Activated CD4-positive, alpha-beta T cell treated with anti-CD3 and anti-CD28 coated beads for 4 hours (primary cell): ENCODE results near the gene BAG5.
"Not testable (repeated sequence)": the region's sequence is repeated elsewhere in the genome, so short reads cannot be mapped to it uniquely, and the experiment has no call there.

Source experiments
- DNase-seq, 2 donors: peaks; one replicate each; pipeline ENCODE4 v3.0.0-alpha.2; 2020

BAG5 gene

DNA sequence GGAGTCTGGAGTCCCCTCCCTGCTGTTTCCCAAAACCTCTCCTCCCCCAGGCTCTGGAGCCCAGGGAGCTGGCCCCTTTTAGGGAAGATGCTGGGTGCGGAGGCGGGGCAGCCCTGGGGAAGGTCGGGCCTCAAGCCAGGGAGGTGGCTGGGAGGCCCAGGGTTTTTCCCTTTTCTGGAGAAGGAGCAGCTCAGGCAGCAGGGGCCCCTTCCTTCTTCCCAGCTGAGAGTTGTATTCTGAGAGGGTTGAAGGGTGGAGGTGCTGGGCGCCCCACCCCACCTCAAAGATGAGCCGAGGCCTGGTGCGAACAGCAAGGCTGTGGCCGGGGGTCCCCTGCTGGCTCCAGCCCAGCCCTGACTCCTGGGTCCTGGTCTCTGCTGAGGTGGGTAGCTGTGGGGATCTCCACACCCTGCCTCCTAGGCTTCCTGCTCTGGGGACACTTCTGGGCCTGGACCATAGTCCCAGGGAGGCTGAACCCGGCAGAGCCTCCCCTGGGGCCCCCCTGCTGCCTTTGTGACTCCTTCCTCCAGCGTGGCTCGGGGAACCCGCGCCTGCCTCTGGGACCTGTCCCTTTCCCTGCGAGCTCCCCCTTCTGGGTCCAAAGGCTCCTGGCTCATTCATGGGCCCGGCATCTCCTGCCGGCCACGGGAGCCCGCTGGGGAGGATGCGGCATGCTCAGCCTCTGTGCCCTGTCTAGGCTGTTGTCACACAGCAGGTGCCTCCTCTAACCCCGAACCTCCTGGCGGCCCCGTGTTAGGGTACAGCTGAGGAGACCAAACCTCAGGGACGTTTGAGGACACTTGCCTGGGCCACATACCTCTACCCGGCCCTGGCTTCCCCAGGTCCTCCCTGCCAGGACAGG lies 29.1 kb downstream of the BAG5 start:
- DNase-seq = no peak

DNA sequence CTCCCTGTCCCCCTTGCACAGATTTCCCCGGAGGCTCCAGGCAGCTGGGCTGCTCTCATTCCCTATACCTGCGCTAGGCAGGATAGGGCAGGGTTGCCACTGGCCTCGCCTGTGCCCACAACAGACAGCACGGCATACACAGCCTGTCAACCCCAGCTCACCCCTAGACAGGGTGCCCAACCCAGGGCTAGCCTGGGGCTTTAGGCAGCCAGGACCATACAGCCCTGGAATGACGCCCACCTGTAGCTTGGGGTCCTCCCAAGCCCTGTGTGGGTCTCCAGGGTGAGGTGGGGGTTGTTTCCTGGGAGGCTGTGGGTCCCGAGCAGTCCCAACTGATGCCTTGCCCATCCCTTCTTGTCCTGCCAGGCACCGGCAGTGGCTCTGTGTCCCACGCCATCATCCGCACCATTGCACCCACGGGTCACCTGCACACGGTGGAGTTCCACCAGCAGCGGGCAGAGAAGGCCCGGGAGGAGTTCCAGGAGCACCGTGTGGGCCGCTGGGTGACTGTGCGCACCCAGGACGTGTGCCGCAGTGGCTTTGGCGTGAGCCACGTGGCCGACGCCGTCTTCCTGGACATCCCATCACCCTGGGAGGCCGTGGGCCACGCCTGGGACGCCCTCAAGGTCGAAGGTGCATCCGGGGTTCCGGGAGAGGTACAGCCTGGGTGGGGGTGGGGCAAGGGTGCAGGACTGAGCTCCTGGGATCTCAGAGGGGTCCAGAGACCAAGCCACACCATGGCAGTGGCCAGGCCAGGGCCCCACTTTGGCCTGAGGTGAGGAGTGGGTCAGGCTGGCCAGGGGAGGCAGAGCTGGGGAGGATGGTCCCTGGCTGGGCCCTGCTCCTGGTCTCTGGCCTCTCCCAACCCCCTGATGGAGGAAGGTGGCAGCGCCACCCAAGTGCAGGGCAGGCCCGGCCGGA lies 30.0 kb downstream of the BAG5 start:
- DNase-seq = no peak

DNA sequence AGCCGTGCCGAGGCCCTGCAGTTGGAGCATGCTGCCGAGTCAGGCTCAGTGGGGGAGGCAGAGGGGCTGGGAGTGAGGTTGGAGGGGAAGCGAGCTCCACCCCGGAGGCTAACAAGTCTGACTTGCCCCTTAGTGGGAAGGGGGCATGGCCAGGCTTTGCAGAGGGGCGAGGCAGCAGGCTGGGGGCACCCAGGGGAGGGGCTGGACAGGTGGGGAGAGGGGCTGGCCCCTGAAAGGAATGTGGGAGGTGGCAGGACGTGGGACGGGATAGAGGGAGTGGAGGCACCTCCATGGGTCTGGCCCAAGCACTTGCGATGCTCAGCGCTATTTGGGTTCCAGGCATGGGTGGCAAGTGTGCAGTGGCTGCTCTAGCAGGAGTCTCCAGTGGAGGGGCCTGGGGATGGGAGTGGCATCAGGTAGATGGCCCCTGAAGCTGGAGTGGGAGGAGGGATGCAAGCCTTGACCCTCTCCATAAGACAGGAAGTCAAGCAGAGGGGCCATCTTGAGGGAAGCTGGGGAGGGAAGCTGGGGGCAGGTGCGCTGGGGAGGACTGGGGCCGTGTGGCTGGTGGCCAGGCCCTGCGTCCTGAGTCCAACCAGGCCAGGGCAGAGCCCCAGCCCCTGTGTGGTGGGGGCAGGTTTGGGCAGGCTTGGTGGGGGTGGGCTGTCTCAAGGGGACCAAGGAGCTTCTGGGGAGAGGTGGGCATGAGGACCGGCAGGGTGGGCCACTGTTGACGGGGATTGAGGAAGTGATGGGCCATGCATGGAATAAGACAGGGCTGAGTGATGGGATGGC lies 30.8 kb downstream of the BAG5 start:
- DNase-seq = no peak

DNA sequence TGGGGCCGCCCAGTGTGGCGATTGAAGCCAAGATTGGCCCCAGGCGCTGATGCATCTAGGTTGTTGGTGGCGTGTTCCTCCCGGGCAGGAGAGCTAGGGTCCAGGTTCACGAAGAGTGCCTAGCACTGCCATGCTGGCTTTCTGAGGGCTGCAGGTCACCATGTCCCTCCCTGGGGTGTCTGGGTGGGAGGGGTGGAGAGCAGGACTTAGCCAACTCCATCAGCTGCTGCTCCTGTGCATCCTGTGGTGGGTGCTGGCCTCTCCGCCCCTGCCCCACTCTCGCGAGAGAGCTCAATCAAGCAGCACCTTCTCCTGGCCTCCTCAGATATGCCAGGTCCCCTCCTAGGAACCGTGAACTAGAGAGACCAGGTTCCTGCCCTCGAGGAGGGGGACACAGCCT lies 31.6 kb downstream of the BAG5 start:
- no peak for DNase-seq

DNA sequence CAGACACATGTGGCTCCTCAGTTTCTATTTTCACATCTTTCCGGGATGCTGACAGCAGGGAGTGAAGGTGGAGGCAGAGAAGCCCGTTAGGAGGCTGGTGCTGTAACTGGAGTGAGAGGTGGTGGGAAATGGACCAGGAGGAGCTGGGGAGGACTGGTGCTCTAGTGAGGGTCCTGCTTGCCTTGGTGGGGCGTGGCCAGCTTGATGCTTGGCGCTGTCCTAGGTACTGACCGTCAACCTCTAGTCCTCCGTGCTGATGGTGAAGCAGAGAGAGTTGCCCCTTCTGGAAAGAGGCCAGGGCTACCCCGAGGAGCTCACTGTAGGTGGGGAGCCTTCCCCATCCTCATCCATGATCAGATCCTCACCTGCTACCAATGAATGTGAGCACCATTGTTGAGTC lies 32.1 kb downstream of the BAG5 start:
- DNase-seq = no peak

DNA sequence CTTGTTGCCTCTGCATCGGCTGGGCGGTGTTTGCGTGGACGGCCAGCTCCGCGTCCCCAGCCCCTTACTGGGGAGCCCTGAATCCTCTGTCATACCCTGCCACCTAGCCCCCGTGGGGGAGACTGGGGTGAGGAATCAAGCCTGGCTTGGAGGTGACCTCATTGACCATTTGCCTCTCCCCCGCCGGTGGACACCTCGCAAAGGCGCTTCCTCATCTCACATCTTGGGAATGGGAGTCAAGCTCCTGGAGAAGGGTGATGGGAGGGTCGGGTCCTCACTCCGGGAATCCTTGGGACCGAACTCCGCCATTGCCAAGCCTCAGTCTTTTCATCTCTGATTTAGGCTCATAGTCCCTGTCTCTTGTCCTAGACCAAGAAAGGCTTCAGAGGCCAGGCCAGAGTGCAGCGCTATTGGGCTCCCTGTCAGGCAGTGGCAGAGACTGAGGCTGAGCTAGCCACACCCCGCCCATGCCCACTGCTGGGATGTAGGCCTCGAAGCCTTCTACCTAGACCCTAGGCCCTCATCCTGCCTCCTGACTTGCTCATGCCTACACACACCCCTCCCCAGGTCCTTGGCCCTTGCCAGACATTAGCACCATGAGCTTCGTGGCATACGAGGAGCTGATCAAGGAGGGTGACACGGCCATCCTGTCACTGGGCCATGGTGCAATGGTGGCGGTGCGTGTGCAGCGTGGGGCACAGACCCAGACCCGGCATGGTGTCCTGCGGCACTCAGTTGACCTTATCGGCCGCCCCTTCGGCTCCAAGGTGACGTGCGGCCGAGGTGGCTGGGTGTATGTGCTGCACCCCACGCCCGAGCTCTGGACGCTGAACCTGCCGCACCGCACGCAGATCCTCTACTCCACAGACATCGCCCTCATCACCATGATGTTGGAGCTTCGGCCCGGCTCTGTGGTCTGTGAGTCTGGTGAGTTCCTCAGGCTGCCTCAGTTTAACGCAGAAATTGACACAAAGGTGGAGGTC lies 32.8 kb downstream of the BAG5 start:
- no peak for DNase-seq

DNA sequence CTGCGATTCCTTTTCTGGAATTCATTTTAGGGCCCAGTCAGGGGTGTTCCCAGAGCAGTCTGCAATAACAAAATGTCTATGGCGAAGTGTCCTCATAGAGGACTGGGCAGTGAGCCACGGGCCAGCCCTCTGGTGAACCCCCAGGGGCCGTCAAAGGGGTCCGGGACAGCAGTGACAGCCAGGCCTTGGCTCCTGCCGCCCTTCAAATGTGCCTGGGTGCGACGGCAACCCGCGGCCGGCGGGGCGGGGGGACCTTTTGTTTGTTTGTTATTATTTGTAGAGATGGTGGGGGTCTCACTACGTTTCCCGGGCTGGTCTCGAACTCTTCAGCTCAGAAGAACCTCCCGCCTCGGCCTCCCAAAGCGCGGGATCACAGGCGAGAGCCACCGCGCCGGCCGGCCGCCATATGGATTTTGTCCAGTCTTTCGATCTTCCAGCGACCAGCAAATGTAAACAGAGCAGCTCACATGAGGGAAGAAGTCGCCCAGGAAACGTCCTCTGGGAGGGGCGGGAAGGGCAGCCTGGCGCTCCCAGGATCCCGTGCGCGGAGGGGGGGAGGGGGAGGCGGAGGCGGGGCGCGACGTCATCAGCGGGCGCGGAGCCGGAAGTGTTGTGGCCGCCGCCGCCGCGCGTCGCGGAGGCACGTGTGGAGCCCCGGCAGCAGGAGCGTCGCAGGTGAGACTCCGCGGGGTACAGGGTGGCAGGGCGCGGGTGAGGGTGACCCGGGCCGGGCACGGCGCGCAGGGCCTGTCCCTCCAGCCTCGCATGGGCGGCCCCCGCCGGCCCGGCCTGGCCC lies 33.7 kb downstream of the BAG5 start, which contains the start of gene TRMT61A:
TSS of gene TRMT61A (plus strand) at position 610 of the 796 bp plus-strand sequence. CDS start 783 bp downstream, outside the sequence.
- peak; percentile 74 to 78 for DNase-seq

DNA sequence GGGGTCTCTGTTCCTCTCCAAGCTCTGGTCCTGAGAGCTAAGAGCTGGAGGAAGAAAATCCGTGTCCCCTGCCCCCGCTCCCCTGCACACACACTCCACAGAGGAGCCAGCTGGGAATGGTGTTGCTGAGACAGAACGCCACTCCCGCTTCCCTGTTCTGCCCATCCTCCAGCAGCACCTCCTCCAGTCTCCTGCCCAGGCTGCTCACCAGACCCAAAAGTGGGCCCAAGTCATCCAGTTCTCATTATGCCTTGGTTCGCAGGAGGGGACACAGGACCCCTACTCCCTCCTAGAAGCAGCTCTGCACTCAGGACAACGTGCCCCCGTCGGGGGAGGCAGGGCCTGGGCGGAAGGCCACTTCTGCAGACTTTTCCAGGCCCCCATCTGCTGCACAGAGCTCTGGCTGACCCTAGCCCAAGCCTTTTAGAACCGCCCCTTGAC lies 34.3 kb downstream of the BAG5 start:
- no peak for DNase-seq

DNA sequence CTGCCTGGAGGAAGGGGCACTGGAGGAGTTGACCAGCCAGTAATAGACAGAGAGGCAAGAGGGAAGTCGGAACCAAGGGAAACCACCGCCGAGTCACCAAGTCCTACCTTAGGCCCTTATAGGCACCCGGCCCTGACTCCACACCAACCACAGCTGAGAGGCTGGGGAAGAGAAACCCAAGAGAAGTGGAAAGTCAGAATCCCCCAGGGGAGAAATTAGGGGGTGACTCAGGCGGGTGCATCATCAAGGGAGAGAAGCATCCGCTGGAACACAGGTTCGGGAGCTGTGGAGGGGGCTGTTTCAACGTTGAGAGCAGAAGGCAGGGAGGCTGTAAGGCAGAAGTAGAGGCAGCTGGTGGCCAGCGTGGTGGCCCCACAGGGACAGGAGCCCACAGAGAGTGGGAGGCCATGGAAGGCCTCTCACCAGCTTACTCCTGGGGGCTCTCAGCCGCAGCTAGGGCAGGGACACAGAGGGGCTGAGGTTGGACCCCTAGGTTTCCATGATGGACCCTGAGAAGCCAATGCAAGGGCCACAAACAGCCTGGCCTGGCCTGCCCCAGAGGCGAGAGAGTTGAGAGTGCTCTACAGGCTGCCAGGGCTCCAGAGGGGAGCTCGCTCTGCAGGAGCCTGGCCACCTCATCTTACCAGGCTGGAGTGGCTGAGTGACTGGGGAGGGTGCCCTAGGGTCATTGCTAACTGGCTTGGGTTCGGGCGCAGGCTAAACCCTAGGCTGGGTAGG lies 34.9 kb downstream of the BAG5 start:
- DNase-seq = no peak

DNA sequence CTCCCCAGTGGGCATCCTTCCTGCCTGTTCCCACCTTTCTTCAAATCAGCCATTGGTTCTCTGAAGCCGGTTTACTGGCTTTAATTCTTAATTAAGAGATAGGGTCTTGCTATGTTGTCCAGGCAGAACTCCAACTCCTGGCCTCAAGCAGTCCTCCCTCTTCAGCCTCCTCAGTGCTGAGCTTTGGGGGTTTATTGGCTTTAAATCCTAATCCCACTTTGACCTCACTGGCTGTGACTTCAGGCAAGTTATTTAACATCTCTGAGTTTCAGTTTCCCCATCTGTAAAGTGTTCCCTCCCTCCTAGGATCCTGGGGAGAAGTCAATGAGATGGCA lies 35.6 kb downstream of the BAG5 start:
- DNase-seq = no peak

DNA sequence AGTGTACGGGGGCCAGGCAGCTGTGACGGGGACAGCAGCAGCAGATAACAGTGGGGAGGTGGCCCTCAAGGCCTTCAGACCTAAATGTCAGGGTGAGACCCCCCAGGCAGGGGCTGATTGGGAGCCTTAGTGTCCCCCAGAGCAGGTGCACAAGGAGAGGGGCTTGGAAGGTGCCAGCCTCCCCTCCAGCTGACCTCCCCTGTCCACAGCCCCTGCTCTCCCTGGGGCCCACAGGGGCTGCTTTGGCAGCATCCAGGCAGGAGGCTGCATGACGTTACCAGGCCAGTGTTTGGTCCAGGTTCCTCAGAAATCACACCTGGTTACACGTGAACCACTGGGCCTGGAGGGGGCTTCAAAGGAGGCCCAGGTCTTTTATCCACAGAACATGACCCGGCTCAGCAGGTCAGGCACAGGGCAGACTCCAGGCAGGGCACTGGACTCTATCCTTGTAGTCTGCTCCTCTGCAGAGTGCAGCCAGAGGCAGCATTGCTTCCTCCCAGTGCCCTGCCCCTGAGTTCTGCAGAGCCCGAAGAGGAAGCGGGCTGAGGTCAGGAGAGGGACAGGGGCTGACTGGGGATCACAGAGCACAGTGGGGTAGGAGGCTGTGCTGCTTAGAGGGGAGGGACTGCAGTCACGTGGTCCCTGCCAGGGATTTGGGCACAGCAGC lies 36.1 kb downstream of the BAG5 start:
- no peak for DNase-seq

DNA sequence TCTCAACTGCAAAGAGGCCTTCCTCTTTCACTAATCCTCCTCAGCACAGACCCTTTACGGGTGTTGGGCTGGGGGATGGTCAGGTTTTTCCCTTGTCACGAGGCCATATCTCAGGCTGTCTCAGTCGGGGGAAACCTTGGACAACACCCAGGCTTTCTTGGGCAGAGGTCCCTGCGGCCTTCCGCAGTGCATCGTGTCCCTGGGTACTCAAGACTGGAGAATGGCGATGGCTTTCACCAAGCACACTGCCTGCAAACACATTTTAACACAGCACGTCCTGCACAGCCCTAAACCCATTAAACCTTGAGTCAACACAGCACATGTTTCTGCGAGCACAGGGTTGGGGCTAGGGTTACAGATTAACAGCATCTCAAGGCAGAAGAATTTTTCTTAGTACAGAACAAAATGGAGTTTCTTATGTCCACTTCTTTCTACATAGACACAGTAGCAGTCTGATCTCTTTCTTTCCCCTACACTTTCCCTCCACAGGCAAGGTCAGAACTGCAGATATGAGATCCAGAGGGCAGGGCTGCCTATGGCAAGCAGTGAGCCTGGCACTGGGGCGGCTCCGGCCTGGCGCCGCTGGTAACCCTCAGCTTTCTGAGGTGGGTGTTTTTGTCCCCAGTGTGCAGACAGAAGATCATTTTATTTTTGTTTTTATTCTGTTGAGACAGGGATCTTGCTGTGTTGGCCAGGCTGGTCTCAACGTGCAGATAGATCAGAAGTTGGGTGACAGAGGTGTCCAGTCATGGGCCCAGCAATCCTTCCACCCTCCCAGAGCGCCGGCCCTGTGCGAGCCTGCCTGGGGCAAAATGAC lies 36.8 kb downstream of the BAG5 start:
- DNase-seq = not testable (repeated sequence)

DNA sequence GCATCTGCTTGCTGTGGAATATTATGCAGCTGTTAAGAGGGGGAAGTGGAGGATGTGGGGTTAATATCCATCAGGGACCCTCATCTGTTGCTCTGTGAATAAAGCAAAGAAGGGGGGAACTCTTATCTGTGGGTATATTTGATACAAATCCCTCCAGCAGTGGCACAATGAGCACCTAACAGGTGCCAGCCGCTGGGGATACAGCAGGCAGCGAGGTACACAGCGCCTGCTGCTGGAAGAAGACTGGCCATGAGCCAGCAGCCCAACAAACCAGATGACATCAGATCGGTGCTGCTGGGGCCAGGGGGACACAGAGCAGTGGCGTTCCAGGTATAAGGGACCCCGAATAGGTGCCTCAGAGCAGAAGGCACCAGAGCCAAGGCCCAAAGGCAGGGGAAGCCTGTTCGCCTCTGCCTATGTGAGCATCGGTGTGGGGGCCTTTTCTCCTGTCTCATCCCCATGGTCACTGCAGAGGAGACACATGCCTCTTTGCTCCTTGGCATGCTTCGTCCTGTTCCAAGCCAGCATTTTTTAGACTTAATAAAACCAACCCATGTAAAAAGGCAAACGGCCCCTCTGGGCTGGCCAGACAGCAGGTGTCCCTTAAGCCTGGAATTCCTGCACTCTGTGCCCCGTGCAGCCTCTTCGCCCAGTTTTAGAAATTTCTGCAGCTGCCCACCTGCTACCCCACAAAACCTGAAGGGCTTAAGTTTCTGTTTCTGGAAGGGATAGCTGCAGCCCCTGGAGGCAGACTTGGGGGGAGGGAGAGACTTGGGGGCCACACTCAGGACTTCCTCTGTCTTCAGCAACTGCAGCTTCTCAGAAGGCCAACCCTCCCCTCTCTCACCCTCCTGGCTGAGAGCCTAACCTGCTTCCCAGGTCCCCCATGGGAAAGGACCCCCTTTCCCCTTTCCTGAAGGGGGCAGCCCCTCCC lies 38.2 kb downstream of the BAG5 start:
- DNase-seq = no peak

DNA sequence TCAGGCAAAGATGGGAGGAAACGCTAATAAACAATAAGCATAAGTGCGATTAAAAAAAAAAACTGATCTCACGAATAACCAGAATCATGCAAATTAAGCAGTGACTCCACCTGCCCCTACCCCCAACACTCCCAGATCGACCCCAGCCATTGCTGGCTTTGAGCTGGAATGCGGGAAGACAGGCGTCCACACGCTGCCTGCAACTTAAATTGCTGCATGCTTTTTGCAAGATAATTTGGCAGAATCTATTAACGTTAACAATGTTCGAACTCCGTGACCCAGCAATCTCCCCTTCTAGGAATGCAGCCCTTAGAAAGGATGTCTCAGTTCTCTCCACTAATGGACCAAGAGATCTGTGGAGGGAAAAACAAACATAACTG lies 38.9 kb downstream of the BAG5 start:
- no peak for DNase-seq

DNA sequence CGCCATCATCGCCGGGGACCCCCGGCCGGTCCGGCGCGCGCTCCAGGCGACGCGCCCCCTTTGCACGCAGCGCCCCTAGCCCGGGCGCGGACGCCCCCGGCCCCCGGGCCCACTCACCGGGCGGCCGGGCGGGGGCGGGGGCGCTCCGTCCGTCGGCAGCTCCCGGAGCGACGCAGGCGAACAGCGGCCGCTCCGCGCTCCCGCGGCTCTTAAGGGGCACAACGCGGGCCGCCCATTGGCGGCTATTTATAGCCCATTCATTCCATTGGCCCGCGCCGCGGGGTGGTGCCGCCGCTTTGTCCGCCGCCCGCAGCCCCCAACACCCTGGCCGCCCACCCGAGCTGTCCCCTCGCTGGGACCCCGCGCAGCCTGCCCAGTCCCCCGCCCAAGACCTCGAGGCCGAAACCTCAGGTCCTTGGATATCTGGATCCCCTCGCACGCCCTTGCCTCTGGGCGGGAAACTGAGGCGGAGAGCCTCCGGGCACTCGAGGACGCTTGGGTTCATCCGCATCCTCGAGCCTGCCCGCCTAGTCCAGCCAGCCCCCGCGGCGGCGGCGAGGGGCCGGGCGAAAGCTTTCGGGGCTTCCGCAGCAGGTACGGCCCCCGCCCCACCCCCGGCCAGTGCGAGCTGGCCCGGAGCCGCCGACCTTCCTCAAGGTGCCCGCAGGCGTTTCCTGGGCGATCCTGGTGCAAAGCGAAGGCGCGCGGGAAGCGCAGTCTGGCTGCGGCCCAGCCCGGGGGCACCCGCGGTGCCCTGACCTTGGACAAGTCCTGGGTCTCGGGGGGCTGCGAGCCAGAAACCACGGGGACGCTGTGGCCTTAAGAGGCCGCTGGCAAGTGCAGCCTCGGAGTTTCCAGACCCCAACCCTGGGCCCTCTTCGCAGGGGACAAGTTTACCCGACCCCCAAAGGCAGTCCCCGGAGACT lies 39.5 kb downstream of the BAG5 start, which contains the start of gene CKB:
TSS of gene CKB (minus strand) at position 182 of the 926 bp plus-strand sequence. CDS start 337 bp downstream, outside the sequence.
- DNase-seq = no peak

DNA sequence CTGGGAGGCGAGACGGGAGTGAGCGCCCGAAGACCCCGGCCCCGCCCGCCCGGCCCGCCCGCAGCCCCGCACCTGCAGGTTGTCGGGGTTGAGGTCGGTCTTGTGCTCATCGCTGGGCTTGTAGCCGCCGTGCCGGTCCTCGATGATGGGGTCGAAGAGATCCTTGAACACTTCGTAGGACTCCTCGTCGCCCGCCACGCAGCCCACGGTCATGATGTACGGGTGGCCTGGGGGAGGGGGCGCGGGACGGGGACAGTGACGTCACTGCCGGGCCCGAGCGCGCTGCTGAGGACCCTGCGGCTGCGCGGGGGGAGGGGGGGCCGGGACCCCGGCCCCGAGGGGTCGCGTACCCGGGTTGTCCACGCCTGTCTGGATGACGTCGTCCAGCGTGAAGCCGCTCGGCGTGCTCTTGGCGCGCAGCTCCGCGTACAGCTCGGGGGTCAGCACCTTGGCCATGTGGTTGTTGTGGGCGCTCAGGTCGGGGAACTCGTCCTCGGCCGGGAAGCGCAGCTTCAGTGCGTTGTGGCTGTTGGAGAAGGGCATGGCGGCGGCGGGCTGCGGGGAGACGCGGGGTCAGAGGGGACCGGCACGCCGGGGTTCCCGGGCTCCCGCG lies 40.4 kb downstream of the BAG5 start:
- DNase-seq = no peak
